Measurements from ENCODE around the gene CRX. TPM values are rescaled to one million over a fixed set of nuclear protein-coding genes. Genes with fewer than 3 reads are reported as not detected.

Gene CRX
- not detected in 2 replicates for total RNA-seq

GRCh38 chr19:47821460-47822020 is at the start of gene CRX:
TSS of gene CRX (plus strand) at chr19:47821937. CDS start at chr19:47834444, 12,507 bp downstream.

DNA sequence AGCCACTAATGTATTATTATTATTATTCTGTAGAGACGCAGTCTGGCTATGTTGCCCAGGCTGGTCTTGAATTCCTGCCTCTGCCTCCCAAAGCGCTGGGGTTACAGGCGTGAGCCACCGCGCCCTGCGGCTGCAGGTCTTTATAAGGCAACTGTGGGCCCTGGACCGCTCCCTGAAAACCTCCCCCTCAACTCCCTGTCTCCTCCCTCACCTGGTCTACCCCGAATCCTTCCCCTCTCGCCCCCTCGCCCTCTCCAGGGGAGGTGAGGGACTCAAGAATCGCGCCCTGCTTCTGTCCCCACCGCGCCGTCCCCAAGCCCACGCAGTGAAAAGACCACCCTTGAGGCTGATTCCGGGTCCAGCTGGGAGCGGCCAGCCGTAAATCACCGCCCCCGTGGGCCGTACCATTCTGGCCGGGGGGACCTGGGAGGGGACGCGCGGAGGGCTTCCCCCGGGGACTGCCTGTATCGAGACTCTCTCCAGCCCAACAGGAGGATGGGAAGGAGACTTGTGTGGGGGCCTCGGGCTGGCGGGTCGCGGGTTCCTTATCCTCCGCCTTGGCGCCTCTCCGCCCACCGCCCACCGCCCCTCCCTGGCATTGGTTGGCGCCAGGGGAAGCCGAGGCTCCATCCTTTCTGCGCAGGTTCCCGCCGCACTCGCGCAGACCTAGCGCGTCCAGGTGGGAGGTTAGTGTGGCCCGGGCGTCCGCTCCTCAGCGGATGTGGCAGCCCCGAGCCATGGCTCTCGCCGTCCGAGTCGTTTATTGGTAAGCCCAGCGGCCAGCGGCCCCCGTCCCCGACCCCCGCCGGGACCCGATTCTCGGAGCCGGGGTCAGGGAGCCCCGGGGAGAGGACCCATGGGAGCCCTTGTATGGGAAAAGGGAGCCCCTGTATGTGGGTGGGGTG is 43.4 kb upstream of the CRX start, which contains the start of gene SELENOW:
TSS of gene SELENOW (plus strand) at position 655 of the 905 bp plus-strand sequence. CDS start at position 738, 83 bp downstream.

DNA sequence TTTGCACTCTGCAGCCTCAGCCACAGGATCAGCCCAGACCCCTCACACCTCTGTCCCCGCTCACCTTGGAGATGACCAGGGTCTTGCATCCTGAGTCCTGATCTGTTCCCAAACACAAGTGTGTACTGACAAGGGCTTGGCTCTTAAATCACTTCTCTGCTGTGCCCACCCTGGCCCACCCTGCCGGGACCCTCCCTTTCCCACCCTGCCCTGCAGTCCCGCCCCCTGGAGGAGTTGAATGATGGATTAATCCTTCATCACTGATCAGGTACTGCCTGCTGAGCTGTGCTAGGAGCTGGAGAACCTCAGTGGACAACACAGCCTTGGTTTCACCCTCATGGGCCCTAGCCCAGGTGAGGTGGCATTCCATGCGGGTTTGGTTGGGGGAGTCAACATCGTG is 17.3 kb upstream of the CRX start, which contains the start of gene TPRX1:
TSS of gene TPRX1 (minus strand) at position 101 of the 400 bp plus-strand sequence. CDS start at position 89, 12 bp downstream.

DNA sequence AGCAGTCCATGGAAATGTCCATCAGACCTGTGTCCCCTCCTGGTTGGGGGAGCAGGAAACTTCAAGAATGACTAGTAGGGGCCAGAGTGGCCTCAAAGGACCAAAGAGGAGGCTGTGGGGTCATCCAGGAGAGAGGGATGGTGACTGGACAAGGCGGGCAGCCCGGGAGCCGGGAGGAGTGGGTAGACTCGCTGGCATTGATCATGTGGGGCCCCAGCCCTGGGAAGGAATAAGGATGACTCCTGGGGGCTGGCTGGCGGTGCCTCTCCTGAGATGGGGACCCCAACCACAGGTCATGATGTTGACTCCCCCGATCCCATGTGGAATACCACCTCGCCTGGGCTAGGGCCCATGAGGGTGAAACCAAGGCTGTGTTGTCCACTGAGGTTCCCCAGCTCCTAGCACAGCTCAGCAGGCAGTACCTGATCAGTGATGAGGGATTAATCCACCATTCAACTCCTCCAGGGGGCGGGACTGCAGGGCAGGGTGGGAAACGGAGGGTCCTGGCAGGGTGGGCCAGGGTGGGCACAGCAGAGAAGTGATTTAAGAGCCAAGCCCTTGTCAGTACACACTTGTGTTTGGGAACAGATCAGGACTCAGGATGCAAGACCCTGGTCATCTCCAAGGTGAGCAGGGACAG is 37.0 kb downstream of the CRX start, which contains the start of gene TPRX2:
TSS of gene TPRX2 (plus strand) at position 590 of the 640 bp plus-strand sequence. CDS start at position 602, 12 bp downstream.

DNA sequence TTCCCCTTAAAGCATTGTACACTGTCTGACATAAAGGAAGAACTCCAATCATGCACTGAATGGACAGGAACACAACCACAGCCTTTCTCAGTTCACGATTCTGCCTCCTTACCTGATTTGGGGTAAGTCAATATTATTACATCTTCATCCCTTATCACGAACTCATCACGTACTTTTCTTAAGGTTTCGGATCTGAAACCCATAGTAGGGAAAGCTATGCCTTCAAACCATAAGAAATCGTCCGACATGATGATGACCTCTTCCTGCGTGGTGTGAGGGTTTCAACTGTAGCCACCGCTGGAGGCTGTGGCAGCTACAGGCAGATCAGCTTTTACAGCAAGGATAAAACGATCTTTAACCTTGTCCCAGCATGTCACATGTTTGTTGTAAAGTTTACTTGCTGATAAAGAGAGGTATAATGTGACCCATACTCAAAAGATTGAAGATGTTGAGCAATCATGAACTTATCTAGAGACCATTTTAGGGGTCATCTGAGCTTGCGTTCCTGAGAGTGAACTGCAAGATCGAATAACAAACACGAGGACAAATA is 64.3 kb downstream of the CRX start, which contains the start of gene SULT2A1:
TSS of gene SULT2A1 (minus strand) at position 306 of the 550 bp plus-strand sequence. CDS start at position 248, 58 bp downstream.

Other genes with a start within 250 kb of the CRX start
- gene ZNF541, start 248.8 kb upstream of the CRX start, total RNA-seq = 0.12 and 0.44 TPM in 2 replicates
- 7.6 and 7.9 TPM in 2 replicates for gene BICRA, start 212.8 kb upstream of the CRX start, total RNA-seq
- gene EHD2, start 108.5 kb upstream of the CRX start, total RNA-seq = 126 and 164 TPM in 2 replicates
- 47.3 and 74.6 TPM in 2 replicates for gene NOP53, start 76.4 kb upstream of the CRX start, total RNA-seq
- gene SELENOW, start 43.2 kb upstream of the CRX start, total RNA-seq = 126 and 159 TPM in 2 replicates
- gene TPRX1, start 17.4 kb upstream of the CRX start, total RNA-seq = not detected in 2 replicates
- gene TPRX2, start 37.3 kb downstream of the CRX start, total RNA-seq = not detected in 2 replicates
- not detected in 2 replicates for gene SULT2A1, start 64.4 kb downstream of the CRX start, total RNA-seq
- gene BSPH1, start 170.2 kb downstream of the CRX start, total RNA-seq = not detected in 2 replicates
- gene ELSPBP1, start 172.7 kb downstream of the CRX start, total RNA-seq = not detected in 2 replicates
- not detected in 2 replicates for gene CABP5, start 222.1 kb downstream of the CRX start, total RNA-seq

Measured in uterine smooth muscle cell (primary cell).